Vagina (tissue), 2 donors: Measurements from ENCODE around the gene IRX4.

Experiments
- CTCF ChIP-seq, 3 experiments: fragments of 450-650 bp in 2 of 3; fragments of 200-600 bp in 1 of 3; sonication (generic) in 1 of 3; IDR thresholded peaks; one replicate each; pipeline ENCODE4 v1.5.1; 2017 to 2019; ENCODE audit warnings: antibody characterized with exemption in 3 of 3, mild to moderate bottlenecking in 2 of 3, moderate library complexity in 2 of 3
- POLR2A ChIP-seq, 2 donors: fragments of 450-650 bp; IDR thresholded peaks; one replicate each; pipeline ENCODE4 v1.6.1; 2017; ENCODE audit warnings: antibody characterized with exemption in 2 of 2, mild to moderate bottlenecking in 2 of 2, moderate library complexity in 2 of 2
- POLR2AphosphoS5 ChIP-seq, 2 donors: sonication (generic); formaldehyde crosslinking; IDR thresholded peaks; one replicate each; pipeline ENCODE4 v1.9.0; 2017; ENCODE audit warnings: antibody characterized with exemption in 2 of 2, mild to moderate bottlenecking in 2 of 2, low read depth in 1 of 2; ENCODE audit not compliant: insufficient read depth in 1 of 2

GRCh38 chr5:1892211-1892610 lies 9.5 kb upstream of the IRX4 start:
- no peak for TF ChIP-seq CTCF (IDR thresholded peaks at IDR 0.05)
- no peak for TF ChIP-seq POLR2AphosphoS5 (IDR thresholded peaks at IDR 0.05; ENCODE audit: insufficient read depth in 1 of 2, low read depth in 1 of 2)
- no peak for TF ChIP-seq POLR2A (IDR thresholded peaks at IDR 0.05)
